ENCODE results near the gene VWA2. TPM values are rescaled to one million over a fixed set of nuclear protein-coding genes. Genes with fewer than 3 reads are reported as not detected.

Gene VWA2
- total and polyA plus RNA-seq, 2 donors (not counting 1 experiment from before 2014, with no cell fraction given) = not detected

DNA sequence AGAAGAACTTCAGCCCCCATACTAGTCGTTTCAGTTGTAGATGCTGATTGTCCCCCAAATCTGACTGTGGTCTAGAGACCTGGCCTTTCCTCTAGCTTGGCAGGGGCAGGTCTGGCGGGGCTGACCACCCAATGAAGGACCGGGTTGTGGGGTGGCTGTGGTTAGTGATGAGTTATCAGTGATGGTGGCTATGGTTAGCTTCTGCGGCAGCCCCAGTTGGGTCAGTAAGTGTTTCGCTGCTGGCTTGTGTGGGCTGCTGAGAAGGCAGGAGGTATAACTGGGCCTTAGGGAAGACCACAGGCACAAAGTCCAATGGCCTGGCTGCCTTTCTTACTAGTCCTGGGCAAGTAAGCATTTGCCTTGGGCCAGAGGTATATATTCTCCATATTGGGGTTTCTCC, 21.3 kb downstream of the VWA2 start:
- Histone ChIP-seq H3K79me2 (ENCODE audit: control insufficient read depth, insufficient read depth, low read length) (no peaks in the 10 kb centered on the region), H2AFZ (ENCODE audit: insufficient read depth, low read depth, low read length, poor library complexity, severe bottlenecking) (no peak overlapping the region), H4K20me1 (ENCODE audit: control insufficient read depth, insufficient read depth, low read length, poor library complexity, severe bottlenecking) (no peaks in the 10 kb centered on the region), H3K4me2 (replicated peaks; ENCODE audit: low read depth, low read length, poor library complexity, severe bottlenecking) (no peak overlapping the region), H3K9me3 (ENCODE audit: control extremely low read depth in 1 of 3, control insufficient read depth in 2 of 3, insufficient read depth in 1 of 3, low read length in 2 of 3) (no peaks in the 10 kb centered on the region), H3K9ac (ENCODE audit: low read length) (no peak overlapping the region), H3K4me3 (ENCODE audit: control extremely low read depth in 1 of 5, extremely low read depth in 1 of 5, insufficient read depth in 1 of 5, low read depth in 2 of 5, low read length in 4 of 5) (no peak overlapping the region), H3K27me3 (replicated peaks in 1 of 4; ENCODE audit: control extremely low read depth in 1 of 4, control insufficient read depth in 3 of 4, insufficient read depth in 4 of 4, low read length in 3 of 4) (peaks cover 0 to 1% (median 0%) of the 10 kb centered on the region in 4 experiments), H3K4me1 (ENCODE audit: control insufficient read depth in 2 of 2, insufficient read depth in 2 of 2, low read length in 2 of 2) (peaks cover 0 to 5% of the 10 kb centered on the region in 2 donors), H3K36me3 (replicated peaks in 1 of 2; ENCODE audit: control extremely low read depth in 1 of 2, control insufficient read depth in 1 of 2, extremely low read depth in 1 of 2, insufficient read depth in 2 of 2, low read length in 1 of 2) (no peaks in the 10 kb centered on the region), H3K27ac (ENCODE audit: low read length in 2 of 2) (no peak overlapping the region)
- CTCF ChIA-PET = no interaction called here
- Mint-ChIP-seq H3K4me3 (no peak overlapping the region), H3K4me1 (peaks cover 2% of the 10 kb centered on the region), H3K9me3 (ENCODE audit: insufficient read depth) (no peaks in the 10 kb centered on the region), H3K27me3 (no peaks in the 10 kb centered on the region), H3K27ac (no peak overlapping the region)
- intact Hi-C loops (cut with micrococcal nuclease) = no loop called here
- ATAC-seq (ENCODE audit: low read depth) (no peak), DNase-seq (no peak)
- WGBS (ENCODE audit: insufficient coverage) = 95% methylated on average over 4 of the region's 5 CpGs
- TF ChIP-seq, protein P1, sequence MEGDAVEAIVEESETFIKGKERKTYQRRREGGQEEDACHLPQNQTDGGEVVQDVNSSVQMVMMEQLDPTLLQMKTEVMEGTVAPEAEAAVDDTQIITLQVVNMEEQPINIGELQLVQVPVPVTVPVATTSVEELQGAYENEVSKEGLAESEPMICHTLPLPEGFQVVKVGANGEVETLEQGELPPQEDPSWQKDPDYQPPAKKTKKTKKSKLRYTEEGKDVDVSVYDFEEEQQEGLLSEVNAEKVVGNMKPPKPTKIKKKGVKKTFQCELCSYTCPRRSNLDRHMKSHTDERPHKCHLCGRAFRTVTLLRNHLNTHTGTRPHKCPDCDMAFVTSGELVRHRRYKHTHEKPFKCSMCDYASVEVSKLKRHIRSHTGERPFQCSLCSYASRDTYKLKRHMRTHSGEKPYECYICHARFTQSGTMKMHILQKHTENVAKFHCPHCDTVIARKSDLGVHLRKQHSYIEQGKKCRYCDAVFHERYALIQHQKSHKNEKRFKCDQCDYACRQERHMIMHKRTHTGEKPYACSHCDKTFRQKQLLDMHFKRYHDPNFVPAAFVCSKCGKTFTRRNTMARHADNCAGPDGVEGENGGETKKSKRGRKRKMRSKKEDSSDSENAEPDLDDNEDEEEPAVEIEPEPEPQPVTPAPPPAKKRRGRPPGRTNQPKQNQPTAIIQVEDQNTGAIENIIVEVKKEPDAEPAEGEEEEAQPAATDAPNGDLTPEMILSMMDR (IDR thresholded peaks at IDR 0.05) = no peak
- TF ChIP-seq EZH2 (IDR thresholded peaks at IDR 0.05; ENCODE audit: borderline replicate concordance, insufficient read depth, low read depth, low read length, poor library complexity, severe bottlenecking) = no peak
- POLR2A ChIA-PET = no interaction called here

- H3K9ac ChIP-seq (ENCODE audit: low read length) = no peak overlapping the region
- no peaks in the 10 kb centered on the region for H4K20me1 ChIP-seq (ENCODE audit: control insufficient read depth, insufficient read depth, low read length, poor library complexity, severe bottlenecking)
- Mint-ChIP-seq H3K27ac (no peak overlapping the region), H3K9me3 (ENCODE audit: insufficient read depth) (no peaks in the 10 kb centered on the region), H3K27me3 (no peaks in the 10 kb centered on the region), H3K4me1 (no peaks in the 10 kb centered on the region), H3K4me3 (no peak overlapping the region)
- H3K27ac ChIP-seq (ENCODE audit: low read length in 2 of 2) = no peak overlapping the region
- DNase-seq (no peak), ATAC-seq (ENCODE audit: low read depth) (no peak)
- WGBS (ENCODE audit: insufficient coverage) = 88% methylated on average over 1 of the region's 2 CpGs
- no peaks in the 10 kb centered on the region for H3K79me2 ChIP-seq (ENCODE audit: control insufficient read depth, insufficient read depth, low read length)
- no peak for TF ChIP-seq EZH2 (IDR thresholded peaks at IDR 0.05; ENCODE audit: borderline replicate concordance, insufficient read depth, low read depth, low read length, poor library complexity, severe bottlenecking)
- TF ChIP-seq, protein P1 (IDR thresholded peaks at IDR 0.05) = no peak
- H3K4me3 ChIP-seq (ENCODE audit: control extremely low read depth in 1 of 5, extremely low read depth in 1 of 5, insufficient read depth in 1 of 5, low read depth in 2 of 5, low read length in 4 of 5) = no peak overlapping the region
- no peaks in the 10 kb centered on the region for H3K36me3 ChIP-seq (replicated peaks in 1 of 2; ENCODE audit: control extremely low read depth in 1 of 2, control insufficient read depth in 1 of 2, extremely low read depth in 1 of 2, insufficient read depth in 2 of 2, low read length in 1 of 2)
- POLR2A ChIA-PET = no interaction called here
- H3K27me3 ChIP-seq (replicated peaks in 1 of 4; ENCODE audit: control extremely low read depth in 1 of 4, control insufficient read depth in 3 of 4, insufficient read depth in 4 of 4, low read length in 3 of 4) = peaks cover 0 to 3% (median 0%) of the 10 kb centered on the region in 4 experiments
- no peaks in the 10 kb centered on the region for H3K9me3 ChIP-seq (ENCODE audit: control extremely low read depth in 1 of 3, control insufficient read depth in 2 of 3, insufficient read depth in 1 of 3, low read length in 2 of 3)
- H3K4me2 ChIP-seq (replicated peaks; ENCODE audit: low read depth, low read length, poor library complexity, severe bottlenecking) = no peak overlapping the region
- no peaks in the 10 kb centered on the region for H3K4me1 ChIP-seq (ENCODE audit: control insufficient read depth in 2 of 2, insufficient read depth in 2 of 2, low read length in 2 of 2)
- intact Hi-C loops (cut with micrococcal nuclease) = no loop called here
- H2AFZ ChIP-seq (ENCODE audit: insufficient read depth, low read depth, low read length, poor library complexity, severe bottlenecking) = no peak overlapping the region
- CTCF ChIA-PET = no interaction called here
Measured at GRCh38 chr10:114261076-114261475, 22.0 kb downstream of the VWA2 start.

Measured in B cell (primary cell).